GM18517 (cell line): Measurements from ENCODE around the gene ANKRD36B.
"Not testable (repeated sequence)": the region's sequence is repeated elsewhere in the genome, so short reads cannot be mapped to it uniquely, and the experiment has no call there.

Source experiments
- ATAC-seq: cut with Tn5 transposase; IDR thresholded peaks from one replicate; pipeline ENCODE4 v1.9.1; 2021; ENCODE audit warnings: mild to moderate bottlenecking, moderate library complexity; ENCODE audit not compliant: unreplicated experiment

Gene ANKRD36B

DNA sequence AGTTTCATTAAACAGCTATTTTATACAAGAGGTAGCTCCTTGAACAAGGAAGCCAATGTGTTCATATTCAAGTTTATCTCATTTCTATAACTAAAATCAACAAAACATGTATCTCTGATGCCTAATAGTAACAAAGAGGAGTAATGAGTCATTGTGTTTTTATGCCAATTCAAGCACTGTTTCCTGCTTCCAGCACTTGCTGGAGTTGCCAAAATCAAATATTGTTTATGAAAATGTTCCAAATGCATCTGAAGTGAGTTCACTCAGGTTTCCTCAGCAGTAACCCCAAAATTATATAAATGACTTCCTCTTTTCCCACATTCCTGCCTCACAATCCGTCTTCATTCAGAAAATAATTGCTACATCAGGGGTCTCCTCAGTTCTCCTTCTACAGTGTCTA, 39.2 kb downstream of the ANKRD36B start:
- not testable (repeated sequence) for ATAC-seq

DNA sequence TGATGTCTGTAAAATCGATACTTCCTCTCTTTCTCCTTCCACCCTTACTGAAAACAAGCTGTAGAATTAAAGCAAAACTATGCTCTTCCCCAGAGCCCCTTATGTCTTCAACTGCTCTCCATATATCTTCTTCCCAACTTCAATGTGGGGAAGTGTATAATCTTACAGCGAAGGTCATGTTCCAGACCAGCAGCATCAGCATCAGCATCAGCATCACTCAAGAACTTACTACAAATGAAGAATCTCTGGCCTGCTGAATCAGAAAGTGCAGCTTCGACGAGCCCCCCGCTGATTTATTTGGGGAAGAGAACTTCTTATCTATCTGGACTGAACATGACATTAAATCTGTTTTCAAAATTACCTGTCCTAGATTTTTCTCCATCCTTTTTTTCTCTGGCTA, 40.6 kb downstream of the ANKRD36B start:
- ATAC-seq = not testable (repeated sequence)

DNA sequence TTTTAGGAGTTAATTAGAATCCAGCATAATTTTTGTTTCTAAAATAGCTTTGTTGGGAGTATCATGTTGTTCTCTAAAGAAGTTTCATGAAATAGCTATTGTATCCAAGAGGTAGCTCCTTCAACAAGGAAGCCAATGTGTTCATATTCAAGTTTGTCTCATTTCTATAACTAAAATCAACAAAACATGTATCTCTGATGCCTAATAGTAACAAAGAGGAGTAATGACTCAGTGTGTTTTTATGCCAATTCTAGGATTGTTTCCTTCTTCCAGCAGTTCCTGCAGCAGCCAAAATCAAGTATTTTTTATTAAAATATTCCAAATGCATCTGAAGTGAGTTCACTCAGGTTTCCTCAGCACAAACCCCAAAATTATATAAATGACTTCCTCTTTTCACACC, 41.1 kb downstream of the ANKRD36B start:
- ATAC-seq = not testable (repeated sequence)

DNA sequence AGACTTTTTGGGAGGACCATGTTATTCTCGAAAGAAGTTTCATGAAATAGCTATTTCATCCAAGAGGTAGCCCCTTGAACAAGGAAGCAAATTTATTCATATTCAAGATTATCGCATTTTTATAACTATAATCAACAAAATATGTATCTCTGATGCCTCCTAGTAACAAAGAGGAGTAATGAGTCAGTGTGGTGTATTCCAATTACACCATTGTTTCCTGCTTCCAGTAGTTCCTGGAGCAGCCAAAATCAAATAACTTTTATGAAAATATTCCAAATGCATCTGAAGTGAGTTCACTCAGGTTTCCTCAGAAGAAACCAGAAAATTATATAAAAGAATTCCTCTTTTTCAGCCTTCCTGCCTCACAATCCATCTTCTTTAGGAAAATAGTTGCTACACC, 43.0 kb downstream of the ANKRD36B start:
- ATAC-seq = no peak

DNA sequence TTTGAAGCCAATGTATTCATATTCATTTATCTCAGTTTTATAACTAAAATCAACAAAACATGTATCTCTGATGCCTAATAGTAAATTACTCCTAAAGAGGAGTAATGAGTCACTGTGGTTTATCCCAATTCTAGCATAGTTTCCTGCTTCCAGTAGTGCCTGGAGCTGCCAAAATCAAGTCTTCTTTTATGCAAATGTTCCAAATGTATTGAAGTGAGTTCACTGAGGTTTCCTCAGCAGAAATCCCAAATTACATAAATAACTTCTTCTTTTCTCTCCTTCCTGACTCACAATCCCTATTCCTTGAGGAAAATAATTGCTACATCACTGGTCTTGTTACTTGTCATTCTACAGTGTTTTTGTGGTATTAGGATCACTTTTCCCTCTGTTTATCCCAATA, 44.8 kb downstream of the ANKRD36B start:
- ATAC-seq = not testable (repeated sequence)

DNA sequence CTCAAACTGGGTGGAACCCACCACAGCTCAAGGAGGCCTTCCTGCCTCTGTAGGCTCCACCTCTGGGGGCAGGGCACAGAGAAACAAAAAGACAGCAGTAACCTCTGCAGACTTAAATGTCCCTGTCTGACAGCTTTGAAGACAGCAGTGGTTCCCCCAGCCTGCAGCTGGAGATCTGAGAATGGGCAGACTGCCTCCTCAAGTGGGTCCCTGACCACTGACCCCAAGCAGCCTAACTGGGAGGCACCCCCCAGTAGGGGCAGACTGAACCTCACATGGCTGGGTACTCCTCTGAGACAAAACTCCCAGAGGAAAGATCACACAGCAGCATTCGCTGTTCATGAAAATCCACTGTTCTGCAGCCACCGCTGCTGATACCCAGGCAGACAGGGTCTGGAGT, 63.8 kb downstream of the ANKRD36B start:
- not testable (repeated sequence) for ATAC-seq

DNA sequence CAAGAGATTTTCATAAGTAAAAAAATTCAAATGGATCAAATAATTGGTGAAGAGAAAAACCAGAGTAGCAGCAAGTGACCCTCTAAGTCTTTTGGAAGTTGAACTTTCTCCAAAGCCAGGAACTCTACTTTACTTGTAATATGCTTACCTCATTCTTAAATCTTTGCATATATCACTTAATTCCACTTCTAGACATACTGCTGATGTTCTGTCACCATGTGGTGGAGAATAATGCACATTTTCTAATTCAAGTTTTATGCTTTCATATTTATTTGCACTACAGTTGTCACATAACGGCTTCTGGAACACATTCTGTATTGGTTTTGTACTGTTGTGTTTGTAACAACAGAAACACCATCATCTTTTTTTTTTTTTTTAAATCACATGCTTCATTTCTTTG, 65.9 kb downstream of the ANKRD36B start:
- not testable (repeated sequence) for ATAC-seq

DNA sequence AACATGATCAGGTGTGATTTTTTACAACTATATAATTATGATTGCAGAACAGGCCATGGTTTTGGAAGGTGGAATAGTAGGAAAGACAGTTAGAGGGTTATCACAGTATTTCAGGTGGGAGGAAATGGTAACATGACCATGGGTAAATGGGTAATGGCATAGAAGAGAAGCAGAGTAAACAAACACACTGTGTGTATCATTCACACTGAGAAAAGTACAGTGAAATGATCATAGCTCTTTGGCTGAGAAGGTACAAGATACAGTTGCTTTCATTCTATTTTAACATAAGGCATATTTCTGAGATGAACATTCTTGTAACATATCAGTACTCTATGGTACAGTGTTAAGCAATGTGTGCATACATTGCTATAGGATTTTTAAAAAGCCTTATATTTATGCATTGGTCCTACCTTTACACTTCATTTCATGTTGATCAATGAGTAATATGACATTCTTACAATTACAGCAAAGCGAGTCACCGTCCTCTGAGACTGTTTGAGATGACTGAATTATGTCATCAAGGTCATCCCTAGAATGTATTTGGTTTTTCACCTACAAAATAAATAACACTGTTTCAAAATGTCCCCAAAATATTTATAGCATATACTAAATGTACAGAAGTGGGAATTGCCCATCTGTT, 66.6 kb downstream of the ANKRD36B start:
- not testable (repeated sequence) for ATAC-seq

DNA sequence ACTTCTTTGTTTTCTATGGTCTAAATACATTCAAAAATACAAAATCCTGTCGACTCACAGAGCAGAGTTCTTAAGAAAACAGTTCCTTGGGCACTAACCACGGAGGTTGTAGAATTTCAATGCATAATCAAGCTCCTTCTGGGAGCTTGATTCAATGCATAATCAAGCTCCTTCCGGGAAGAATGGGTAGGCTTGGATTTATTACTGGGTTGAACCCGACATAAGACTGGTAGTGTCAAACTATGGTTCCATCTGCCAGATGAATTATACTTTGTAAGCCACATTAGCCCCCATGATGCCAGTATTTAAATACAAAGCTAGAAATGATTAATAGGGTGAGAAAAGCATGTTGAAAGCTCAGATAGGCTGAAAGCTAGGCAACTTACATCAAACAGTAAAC, 94.0 kb downstream of the ANKRD36B start:
- not testable (repeated sequence) for ATAC-seq

DNA sequence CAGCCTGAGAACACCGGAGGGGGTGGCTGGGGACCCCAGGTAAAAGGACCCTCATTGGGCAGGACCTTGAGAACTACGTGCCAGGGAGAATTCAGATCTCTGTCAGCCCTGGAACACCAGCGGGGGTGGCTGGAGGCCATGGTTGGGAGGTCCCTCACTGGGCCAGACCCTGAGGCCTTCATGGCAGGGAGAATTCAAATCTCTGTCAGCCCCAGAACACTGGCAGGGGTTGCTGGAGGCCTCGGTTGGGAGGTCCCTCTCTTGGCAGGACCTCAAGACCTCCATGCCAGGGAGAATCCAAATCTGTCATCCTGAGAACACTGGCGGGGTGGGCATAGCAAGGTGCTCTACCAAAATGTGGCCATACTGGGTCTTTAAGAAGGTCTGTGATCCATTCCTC, 99.5 kb downstream of the ANKRD36B start:
- not testable (repeated sequence) for ATAC-seq
